Panc1 (cell line): ENCODE measurements around the gene SGCA.

Experiments used
- CTCF ChIP-seq: fragments of 450-650 bp; IDR thresholded peaks from 2 replicates; pipeline ENCODE4 v1.5.1; 2017; ENCODE audit warnings: mild to moderate bottlenecking
- POLR2AphosphoS5 ChIP-seq: IDR thresholded peaks from 2 replicates; pipeline ENCODE4 v1.6.1; 2012; ENCODE audit warnings: mild to moderate bottlenecking, low read depth, low read length, moderate library complexity
- SIN3A ChIP-seq: IDR thresholded peaks from 2 replicates; pipeline ENCODE4 v1.6.1; 2012; ENCODE audit warnings: low read depth, mild to moderate bottlenecking, low read length, moderate library complexity, borderline replicate concordance; ENCODE audit not compliant: insufficient read depth
- TCF7L2 ChIP-seq: IDR thresholded peaks from 2 replicates; pipeline ENCODE4 v1.6.1; 2011; ENCODE audit warnings: mild to moderate bottlenecking, low read depth, low read length, inconsistent platforms
- TF ChIP-seq, protein P1 (sequence below), 2 experiments: IDR thresholded peaks; 2 replicates each; pipeline ENCODE4 v1.6.1; 2011 to 2012; ENCODE audit warnings: low read depth in 2 of 2, control low read depth in 1 of 2, low read length in 1 of 2, mild to moderate bottlenecking in 1 of 2, moderate library complexity in 1 of 2; ENCODE audit not compliant: insufficient read depth in 1 of 2

DNA sequence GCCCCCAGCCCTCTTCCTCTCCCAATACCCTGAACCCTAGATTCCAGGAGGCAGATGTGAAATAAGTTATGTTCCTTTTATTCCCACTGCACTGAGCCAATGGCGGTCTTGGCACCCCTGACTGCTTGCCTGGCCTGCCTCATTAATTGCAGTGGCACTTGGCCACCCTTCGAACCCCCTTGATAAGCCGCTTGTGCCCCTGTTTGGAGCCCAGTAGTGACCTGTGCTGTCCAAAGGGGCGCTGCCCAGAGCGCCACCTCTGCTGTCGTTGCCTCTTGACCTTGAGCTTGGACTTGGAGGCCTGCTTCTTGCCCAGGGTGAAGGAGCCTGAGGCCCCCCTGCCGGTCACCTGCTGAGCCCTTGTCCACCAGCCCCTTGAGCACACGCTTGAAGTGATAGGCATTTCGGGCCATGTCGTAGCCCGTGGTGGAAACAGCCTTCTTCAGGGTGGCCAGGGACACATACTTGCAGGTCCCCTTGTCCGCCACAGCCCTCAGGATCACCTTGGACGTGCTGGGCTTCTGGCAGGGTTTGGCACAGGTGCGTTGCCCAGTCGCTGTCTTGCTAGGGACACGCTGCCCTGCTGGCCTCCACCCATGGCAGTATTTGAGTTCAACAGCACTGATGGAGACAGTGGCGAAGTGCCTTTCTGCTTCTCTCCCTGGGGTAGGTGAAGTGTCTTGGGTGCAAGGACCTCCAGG lies 5.7 kb downstream of the SGCA start:
- no peak for TF ChIP-seq CTCF
- no peak for TF ChIP-seq POLR2AphosphoS5
- no peak for TF ChIP-seq SIN3A
- TF ChIP-seq, protein P1, sequence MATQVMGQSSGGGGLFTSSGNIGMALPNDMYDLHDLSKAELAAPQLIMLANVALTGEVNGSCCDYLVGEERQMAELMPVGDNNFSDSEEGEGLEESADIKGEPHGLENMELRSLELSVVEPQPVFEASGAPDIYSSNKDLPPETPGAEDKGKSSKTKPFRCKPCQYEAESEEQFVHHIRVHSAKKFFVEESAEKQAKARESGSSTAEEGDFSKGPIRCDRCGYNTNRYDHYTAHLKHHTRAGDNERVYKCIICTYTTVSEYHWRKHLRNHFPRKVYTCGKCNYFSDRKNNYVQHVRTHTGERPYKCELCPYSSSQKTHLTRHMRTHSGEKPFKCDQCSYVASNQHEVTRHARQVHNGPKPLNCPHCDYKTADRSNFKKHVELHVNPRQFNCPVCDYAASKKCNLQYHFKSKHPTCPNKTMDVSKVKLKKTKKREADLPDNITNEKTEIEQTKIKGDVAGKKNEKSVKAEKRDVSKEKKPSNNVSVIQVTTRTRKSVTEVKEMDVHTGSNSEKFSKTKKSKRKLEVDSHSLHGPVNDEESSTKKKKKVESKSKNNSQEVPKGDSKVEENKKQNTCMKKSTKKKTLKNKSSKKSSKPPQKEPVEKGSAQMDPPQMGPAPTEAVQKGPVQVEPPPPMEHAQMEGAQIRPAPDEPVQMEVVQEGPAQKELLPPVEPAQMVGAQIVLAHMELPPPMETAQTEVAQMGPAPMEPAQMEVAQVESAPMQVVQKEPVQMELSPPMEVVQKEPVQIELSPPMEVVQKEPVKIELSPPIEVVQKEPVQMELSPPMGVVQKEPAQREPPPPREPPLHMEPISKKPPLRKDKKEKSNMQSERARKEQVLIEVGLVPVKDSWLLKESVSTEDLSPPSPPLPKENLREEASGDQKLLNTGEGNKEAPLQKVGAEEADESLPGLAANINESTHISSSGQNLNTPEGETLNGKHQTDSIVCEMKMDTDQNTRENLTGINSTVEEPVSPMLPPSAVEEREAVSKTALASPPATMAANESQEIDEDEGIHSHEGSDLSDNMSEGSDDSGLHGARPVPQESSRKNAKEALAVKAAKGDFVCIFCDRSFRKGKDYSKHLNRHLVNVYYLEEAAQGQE (IDR thresholded peaks at IDR 0.05; ENCODE audit: insufficient read depth in 1 of 2, low read depth in 2 of 2, low read length in 1 of 2), result no peak
- no peak for TF ChIP-seq TCF7L2
